VCaP (cell line): ENCODE data around the gene NPR2.

Source experiments
- H3K27ac ChIP-seq: fragments of 450-650 bp; 2 replicates; pipeline ENCODE4 v1.5.1; 2017
- CTCF ChIP-seq: fragments of 450-650 bp; conservative IDR thresholded peaks from 2 replicates; pipeline ENCODE4 v1.5.1; 2017; ENCODE audit warnings: mild to moderate bottlenecking, moderate library complexity

NPR2 gene

GRCh38 chr9:35774907-35775635 lies 16.3 kb upstream of the NPR2 start:
- no peak overlapping the region for H3K27ac ChIP-seq
- TF ChIP-seq CTCF: no peak

- TF ChIP-seq CTCF: no peak
Observed at GRCh38 chr9:35776018-35776417, 15.4 kb upstream of the NPR2 start.

GRCh38 chr9:35778496-35778895 lies 12.9 kb upstream of the NPR2 start:
- no peak overlapping the region for H3K27ac ChIP-seq
- no peak for TF ChIP-seq CTCF

More at GRCh38 chr9:35776018-35776417, 15.4 kb upstream of the NPR2 start:
- H3K27ac ChIP-seq: no peak overlapping the region

- H3K27ac ChIP-seq: no peak overlapping the region
- no peak for TF ChIP-seq CTCF
Observed at GRCh38 chr9:35781066-35781465, 10.3 kb upstream of the NPR2 start.

- no peak for TF ChIP-seq CTCF
- H3K27ac ChIP-seq: no peak overlapping the region
Observed at GRCh38 chr9:35783418-35783817, 8.0 kb upstream of the NPR2 start.

GRCh38 chr9:35789541-35789940 lies 1.9 kb upstream of the NPR2 start:
- no peak overlapping the region for H3K27ac ChIP-seq
- TF ChIP-seq CTCF: no peak

- H3K27ac ChIP-seq: no peak overlapping the region
- no peak for TF ChIP-seq CTCF
Observed at GRCh38 chr9:35790025-35790384, 1.4 kb upstream of the NPR2 start.
